Central memory CD4-positive, alpha-beta T cell (primary cell): Measurements from ENCODE around the gene RNF187.

Source experiments
- DNase-seq: peaks from one replicate; pipeline ENCODE4 v3.0.0; 2022

RNF187 gene

DNA sequence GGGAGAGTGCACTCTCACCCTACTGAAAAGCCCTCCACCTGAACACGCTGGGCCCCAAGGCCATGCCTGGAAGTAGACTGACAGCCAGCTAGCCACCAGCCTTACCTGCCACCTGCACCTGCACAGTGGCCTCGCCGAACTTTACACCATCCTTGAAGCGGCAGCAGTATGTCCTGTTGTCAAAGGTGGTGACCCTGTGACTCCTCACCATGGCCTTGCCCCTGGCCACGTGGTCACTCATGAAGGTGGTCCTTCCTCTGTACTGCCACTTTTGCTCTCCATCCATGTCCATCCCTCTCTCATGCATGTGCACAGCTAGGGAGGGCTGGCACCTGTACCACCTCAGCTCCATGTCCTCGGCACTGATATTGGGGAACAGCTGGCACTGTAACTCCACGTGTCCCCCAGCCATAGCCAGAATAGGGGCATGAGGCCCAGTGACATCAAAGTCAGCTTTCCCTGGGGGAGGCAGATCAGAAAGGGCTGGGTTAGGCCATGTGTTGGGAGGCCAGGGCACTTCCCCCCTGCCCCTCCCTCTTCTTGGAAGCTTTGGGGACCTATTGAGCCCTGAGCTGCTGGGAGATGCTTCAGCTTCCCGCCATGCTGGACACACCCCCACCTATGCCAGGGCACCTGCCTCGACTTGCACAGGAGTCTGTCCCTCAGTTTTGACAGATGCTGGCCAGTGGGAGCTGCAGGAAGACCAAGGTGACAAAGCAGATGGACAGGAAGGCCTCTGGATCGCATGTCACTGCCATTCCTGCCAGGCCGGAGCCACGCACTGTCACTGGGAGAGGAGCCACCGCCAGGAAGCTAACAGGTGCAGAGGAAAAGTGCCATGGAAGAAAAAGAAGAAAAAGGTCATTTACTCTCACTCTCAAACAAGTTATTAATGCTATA, 24.6 kb downstream of the RNF187 start:
- no peak for DNase-seq

DNA sequence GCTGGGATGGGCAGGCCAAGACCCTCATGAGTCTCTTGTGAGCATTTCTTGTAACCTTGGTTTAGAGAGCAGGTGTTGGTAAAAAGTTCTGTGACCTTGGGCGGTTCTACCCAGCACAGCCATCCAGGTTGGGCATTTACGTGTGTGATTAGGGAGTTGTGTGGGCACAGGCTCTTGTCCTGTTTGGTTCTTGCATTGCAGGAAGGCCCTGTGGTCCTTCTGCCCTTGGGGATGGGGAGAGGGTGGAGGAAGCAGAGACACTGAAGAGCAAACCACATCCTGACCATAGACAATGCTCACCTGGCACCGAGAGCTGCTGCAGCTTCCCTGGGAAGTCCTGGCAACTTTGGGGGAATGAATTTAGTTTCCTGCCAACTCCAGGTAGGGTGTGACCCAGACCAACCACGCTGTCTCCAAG, 25.6 kb downstream of the RNF187 start:
- DNase-seq, result no peak

DNA sequence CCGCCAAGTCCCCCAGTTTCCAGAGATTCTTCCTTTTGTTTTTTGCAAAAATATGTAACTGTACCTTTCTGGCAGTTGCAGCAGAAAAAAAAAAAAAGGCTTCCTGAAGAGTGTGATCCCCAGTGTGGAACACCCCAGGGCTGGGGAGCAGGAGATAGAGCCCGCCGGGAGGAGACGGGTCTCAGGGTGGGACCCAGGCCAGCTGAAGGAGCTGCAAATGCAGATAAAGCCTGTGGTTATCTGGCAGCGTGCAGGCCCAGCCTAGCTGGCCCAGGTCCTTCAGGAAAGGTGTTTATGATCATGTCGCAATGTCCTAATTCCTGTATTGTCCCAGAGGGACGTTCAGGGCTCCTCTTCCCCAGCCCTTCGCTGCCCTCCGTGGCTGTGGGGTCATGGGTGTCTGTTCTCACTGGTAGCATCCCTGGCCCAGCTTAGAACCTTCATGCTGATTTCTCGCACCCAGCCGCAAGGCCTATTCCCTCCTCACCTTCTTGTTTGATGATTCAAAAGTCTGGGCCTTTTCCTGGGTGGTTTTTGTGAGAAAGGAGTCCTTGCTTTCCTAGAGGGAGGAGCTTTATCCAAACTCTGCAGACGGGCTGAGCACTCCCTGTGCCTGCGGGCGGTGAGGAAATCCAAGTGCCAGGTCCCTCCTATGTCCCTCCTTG, 26.2 kb downstream of the RNF187 start:
- DNase-seq, result no peak

DNA sequence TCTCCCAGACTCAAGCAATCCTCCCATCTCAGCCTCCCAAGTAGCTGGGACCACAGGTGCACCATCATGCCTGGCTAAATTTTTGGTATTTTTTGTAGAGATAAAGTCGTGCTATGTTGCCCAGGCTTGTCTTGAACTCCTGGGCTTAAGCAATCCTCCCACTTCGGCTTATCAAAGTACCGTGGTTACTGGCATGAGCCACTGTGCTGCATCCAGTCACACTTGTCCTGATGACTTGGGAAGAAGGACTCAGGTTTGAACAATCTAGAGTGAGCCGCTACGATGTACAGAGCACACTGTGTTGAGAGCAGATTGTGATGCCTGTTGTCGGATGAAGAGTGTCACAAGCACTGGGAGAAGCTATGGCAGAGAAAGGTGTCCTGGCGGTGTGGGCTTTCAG, 27.2 kb downstream of the RNF187 start:
- DNase-seq, result no peak

DNA sequence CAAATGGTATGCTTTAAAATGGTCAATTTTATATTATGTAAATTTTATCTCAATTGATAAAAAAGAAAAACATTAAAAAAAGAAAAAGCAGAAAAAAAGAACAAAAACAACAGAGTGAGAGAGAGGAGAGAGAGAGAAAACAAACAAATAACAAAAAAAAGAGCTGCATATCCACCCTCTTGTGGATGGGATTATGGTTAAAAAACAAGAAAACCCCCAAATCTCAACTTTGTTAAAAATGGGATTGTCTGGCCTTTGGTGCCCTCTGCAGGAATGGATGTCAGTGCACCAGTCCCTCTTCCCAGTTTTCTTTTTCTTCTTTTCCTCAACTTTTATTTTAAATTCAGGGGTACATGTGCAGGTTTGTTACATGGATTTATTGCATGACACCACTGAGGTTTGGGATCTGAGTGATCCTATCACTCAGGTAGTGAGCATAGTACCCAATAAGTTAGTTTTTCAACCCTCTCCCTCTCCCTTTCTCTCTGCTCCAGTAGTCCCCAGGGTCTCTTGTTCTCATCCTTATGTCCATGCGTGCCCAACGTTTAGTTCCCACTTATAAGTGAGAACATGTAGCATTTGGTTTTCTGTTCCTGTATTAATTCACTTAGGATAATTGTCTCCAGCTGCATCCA, 28.1 kb downstream of the RNF187 start:
- DNase-seq, result peak; percentile 35

DNA sequence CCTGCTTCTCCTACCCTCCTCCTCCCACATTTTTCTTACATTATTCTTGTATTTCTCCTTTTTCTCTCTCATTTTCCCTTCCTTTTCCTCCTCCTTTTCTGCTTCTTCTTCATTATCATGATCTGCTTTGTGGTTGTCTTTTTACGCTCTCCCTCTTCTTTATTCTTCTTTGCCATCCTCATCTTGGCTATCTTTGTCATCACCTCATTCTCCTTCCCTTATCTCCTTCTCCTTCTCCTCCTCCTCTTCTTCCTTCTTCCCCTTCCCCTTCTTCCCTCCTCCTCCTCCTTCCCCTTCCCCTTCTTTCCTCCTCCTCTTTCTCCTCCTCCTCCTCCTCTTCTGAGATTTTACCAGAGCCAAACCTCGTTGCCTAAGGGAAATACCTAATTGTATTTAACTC, 30.5 kb downstream of the RNF187 start:
- DNase-seq, result no peak

DNA sequence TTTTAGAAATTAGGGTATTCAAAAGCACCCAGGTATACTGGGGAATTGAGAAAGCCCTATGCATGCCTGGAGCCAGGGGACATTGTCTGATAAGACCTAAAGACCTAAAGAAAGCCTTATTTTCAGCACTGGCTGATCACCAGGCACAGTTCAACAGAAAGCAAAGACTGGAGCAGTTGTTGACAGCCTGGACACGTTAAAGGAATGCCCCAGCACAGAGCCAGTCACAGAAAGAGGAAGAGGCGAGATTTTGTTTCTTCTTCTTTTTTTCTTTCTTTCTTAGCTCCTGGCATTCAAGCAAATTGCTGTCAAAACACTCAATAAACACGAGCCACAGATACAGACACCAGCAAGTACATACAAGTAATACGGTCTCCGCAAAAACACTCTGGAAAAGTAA, 40.4 kb downstream of the RNF187 start:
- no peak for DNase-seq

DNA sequence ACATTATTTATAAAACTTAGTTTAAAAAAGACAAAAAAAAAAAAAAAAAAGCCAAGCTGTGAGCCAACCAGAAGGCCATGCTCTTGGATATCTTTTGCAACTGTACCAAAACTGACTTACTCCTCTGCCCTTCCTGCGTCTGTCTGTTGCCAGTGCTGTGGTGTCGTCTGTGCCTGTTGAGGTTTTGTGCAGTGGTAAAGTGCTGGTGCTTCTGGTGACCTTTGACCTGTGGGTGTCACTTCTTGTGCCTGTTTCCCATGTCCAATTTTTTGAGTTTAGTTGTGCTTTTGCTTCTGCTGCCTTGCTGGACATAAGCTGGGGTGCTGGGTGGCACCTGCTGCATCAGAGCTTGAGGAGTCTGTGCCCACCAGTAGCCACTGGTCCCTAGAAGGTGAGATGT, 41.4 kb downstream of the RNF187 start:
- no peak for DNase-seq

DNA sequence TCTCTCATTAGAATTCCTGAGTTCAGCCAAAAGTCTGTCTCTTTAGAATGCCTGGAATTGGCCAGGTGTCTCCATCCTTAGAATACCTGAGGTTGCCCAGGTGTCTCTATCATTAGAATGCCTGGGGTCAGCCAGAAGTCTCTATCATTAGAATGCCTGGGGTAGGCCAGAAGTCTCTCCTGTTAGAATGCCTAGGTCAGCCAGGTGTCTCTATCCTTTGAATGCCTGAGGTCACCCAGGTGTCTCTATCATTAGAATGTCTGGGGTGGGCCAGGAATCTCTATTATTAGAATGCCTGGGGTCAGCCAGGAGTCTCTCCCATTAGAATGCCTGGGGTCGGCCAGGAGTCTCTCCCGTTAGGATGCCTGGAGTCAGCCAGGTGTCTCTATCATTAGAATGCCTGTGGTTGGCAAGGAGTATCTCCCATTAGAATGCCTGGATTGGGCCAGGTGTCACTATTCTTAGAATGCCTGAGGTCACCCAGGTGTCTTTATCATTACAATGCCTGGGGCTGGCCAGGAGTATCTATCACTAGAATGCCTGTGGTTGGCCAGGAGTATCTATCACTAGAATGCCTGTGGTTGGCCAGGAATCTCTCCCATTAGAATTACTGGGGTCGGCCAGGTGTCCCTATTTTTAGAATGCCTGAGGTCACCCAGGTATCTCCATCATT, 43.0 kb downstream of the RNF187 start:
- DNase-seq, result no peak

DNA sequence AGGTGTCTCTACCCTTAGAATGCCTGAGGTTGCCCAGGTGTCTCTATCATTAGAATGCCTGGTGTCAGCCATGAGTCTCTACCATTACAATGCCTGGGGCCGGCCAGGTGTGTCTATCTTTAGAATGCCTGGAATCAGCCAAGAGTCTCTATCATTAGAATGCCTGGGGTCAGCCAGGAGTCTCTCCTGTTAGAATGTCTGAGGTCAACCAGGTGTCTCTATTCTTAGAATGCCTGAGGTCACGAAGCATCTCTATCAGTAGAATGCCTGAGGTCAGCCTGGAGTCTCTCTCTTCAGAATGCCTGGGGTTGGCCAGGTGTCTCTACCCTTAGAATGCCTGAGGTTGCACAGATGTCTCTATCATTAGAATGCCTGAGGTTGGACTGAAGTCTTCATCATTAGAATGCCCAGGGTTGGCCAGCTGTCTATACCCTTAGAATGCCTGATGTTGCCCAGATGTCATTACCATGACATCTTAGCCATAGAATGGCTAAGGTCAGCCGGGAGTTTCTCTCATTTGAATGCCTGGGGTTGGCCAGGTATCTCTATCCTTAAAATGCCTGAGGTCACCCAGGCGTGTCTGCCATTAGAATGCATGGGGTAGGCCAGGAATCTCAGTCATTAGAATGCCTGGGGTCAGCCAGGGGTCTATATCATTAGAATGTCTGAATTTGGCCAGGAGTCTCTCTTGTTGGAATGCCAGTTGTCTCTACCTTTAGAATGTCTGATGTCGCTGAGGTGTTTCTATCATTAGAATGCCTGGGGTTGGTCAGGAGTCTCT, 44.0 kb downstream of the RNF187 start:
- DNase-seq, result no peak

DNA sequence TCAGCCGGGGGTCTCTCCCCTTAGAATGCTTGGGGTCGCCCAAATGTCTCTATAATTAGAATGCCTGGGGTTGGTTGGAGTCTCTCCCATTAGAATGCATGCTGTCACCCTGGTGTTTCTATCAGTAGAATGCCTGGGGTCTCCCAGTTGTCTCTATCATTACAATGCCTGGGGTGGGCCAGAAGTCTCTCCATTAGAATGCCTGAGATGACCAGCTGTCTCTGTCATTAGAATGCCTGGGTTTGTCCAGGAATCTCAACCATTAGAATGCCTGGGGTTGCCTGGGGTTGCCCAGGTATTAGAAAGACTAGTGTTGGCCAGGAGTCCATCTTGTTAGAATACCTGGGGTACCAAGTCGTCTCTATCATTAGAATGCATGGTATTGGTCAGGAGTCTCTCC, 51.6 kb downstream of the RNF187 start:
- no peak for DNase-seq

DNA sequence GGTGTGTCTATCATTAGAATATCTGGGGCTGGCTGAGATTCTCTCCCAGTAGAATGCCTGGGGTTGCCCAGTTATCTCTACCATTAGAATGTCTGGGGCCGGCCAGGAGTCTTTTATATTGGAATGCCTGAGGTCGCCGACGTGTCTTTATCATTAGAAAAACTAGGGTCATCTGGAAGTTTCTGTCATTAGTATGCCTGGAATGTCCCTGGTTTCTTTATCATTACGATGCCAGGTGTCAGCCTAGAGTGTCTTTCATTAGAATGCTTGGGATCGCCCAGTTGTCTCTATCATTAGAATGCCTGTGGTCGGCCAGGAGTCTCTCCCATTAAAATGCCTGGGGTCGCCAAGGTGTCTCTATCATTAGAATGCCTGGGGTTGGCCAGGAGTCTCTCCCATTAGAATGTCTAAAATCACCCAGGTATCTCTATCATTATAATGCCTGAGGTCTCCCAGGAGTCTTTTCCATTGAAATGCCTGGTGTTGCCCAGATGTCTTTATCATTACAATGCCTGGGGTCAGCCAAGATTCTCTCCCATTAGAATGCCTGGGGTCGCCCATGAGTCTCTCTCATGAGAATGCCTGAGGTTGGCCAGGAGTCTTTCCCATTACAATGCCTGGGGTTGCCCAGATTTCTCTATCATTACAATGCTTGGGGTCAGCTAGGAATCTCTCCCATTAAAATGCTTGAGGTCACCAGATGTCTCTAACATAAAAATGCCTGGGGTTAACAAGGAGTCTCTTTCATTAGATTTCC, 53.2 kb downstream of the RNF187 start:
- DNase-seq, result no peak

DNA sequence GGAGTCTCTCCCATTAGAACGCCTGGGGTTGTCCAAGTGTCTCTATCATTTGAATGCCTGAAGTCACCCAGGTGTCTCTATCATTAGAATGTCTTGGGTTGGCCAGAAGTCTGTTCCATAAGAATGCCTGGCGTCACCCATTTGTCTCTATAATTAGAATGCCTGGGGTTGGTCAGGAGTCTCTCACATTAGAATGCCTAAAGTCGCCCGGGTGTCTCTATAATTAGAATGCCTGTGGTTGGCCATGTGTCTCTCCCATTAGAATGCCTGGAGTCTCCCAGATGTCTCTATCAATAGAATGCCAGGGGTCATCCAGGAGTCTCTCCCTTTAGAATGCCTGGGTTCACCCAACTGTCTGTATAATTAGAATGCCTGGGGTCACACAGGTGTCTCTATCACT, 54.5 kb downstream of the RNF187 start:
- no peak for DNase-seq

DNA sequence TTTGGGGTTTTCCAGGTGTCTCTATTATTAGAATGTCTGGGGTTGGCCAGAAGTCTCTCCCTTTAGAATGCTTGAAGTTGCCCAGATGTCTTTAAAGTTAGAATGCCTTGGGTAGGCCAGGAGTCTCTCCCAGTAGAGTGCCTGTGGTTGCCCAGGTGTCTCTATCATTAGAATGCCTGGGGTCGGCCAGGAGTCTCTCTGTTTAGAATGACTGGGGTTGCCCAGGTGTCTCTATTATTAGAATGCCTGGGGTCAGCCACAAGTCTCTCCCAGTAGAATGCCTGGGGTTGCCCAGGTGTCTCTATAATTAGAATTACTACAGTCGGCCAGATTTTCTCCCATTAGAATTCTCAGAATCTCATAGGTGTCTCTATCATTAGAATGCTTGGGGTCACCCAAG, 55.2 kb downstream of the RNF187 start:
- DNase-seq, result no peak

DNA sequence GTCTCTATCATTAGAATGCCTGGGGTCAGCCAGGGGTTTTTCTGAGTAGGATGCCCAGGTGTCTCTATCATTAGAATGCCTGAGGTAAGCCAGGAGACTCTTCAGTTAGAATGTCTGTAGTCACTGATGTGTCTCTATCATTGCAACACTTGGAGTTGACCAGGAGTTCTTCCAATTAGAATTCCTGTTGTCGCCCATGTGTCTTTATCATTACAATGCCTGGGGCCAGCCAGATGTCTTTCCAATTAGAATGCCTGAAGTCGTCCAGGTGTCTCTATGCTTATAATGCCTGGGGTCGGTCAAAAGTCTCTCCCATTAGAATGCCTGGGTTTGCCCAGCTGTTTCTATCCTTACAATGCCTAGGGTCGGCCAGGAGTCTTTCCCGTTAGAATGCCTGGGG, 55.8 kb downstream of the RNF187 start:
- no peak for DNase-seq

DNA sequence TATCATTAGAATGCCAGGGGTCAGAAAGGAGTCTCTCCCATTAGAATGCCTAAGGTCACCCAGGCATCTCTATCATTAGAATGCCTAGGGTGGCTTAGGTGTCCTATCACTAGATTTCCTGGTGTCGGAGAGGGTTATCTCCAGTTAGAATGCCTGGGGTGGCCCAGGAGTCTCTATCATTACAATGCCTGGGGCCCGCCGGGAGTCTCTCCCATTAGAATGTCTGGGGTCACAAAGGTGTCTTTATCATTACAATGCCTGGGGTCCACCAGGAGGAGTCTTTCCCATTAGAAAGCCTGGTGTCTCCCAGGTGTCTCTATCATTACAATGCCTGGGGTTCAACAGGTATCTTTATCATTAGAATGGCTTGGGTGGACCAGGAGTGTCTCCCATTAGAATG, 56.2 kb downstream of the RNF187 start:
- DNase-seq, result no peak

DNA sequence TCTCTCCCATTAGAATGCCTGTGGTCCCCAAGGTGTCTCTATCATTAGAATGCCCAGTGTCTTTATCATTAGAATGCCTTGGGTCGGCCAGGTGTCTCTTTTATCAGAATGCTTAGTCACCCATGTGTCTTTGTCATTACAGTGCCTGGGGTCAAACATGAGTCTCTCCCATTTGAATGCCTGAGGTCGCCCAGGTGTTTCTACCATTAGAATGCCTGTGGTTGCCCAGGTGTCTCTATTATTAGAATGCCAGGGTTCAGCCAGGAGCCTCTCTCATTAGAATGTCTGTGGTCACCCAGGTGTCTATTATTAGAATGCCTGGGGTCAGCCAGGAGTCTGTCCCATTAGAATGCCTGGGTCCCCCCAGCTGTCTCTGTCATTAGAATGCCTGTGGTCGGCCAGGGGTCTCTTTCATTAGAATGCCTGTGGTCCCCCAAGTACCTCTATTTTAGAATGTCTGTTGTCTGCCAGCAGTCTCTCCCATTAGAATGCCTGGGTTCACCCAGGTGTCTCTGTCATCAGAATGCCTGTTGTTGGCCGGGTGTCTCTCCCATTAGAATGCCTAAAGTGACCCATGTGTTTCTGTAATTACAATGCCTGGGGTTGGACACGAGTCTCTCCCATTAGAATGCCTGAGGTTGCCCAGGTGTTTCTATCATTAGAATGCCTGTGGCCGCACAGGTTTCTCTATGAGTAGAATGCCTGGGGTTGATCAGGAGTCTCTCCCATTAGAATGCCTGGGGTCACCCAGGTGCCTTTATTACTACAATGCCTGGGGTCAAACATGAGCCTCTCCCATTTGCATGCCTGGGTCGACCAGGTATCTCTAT, 57.1 kb downstream of the RNF187 start:
- DNase-seq, result no peak

DNA sequence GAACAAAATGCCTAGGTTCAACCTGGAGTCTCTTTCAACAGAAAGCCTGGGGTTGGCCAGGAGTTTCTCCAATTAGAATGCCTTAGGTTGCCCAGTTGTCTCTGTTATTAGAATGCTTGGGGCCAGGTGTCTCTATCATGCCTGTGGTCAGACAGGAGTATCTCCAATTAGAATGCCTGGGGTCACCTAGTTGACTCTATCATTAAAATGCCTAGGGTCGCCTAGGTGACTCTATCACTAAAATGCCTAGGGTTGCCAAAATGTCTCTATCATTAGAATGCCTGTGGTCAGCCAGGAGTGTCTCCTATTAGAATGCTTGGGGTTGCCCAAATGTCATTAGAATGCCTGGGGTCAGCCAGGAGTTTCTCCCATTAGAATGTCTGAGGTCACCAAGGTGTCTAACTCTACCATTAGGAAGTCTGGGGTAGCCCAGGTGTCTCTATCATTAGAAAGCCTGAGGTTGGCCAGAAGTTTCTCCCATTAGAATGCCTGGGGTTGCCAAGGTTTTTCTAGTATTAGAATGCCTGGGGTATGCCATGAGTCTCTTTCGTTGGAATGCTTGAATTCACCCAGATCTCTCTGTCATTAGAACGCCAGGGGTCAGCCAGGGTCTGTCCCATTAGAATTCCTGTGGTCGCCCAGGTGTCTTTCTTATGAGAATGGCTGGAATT, 57.9 kb downstream of the RNF187 start:
- DNase-seq, result no peak
